Liver (tissue), 9 donors: ENCODE results near the gene TOMM5. TPM values are rescaled to one million over a fixed set of nuclear protein-coding genes. Genes with fewer than 3 reads are reported as not detected.

Experiments
- DNase-seq: peaks from one replicate; pipeline ENCODE4 v3.0.0-alpha.2; 2017; ENCODE audit warnings: low spot score
- H3K27ac ChIP-seq, 2 donors: one replicate each; pipeline ENCODE4 v1.7.0; 2013; ENCODE audit warnings: inconsistent platforms in 2 of 2, low read length in 2 of 2, control low read depth in 1 of 2, low read depth in 1 of 2, mild to moderate bottlenecking in 1 of 2
- H3K27me3 ChIP-seq, 4 donors: one replicate each; pipeline versions ENCODE4 v1.6.1 to v1.7.0; 2013; ENCODE audit warnings: low read length in 3 of 4, inconsistent platforms in 1 of 4, mild to moderate bottlenecking in 1 of 4, moderate library complexity in 1 of 4; ENCODE audit not compliant: control insufficient read depth in 4 of 4, insufficient read depth in 4 of 4
- H3K36me3 ChIP-seq, 4 donors: one replicate each; pipeline versions ENCODE4 v1.6.1 to v1.7.0; 2013; ENCODE audit warnings: low read length in 3 of 4, mild to moderate bottlenecking in 3 of 4, low read depth in 1 of 4, moderate library complexity in 1 of 4; ENCODE audit not compliant: control insufficient read depth in 4 of 4, insufficient read depth in 3 of 4
- H3K4me1 ChIP-seq, 4 donors: one replicate each; pipeline versions ENCODE4 v1.6.1 to v1.7.0; 2013; ENCODE audit warnings: low read length in 3 of 4, mild to moderate bottlenecking in 3 of 4, moderate library complexity in 1 of 4; ENCODE audit not compliant: control insufficient read depth in 4 of 4, insufficient read depth in 4 of 4
- H3K4me3 ChIP-seq, 3 donors: one replicate each; pipeline versions ENCODE4 v1.6.1 to v1.7.0; 2013; ENCODE audit warnings: low read length in 3 of 3, control low read depth in 1 of 3, low read depth in 1 of 3, mild to moderate bottlenecking in 1 of 3
- H3K9ac ChIP-seq, 2 donors: one replicate each; pipeline ENCODE4 v1.7.0; 2013; ENCODE audit warnings: low read length in 2 of 2, mild to moderate bottlenecking in 2 of 2, moderate library complexity in 2 of 2, control low read depth in 1 of 2, low read depth in 1 of 2
- H3K9me3 ChIP-seq, 4 donors: one replicate each; pipeline versions ENCODE4 v1.6.1 to v1.7.0; 2013; ENCODE audit warnings: low read length in 3 of 4; ENCODE audit not compliant: control insufficient read depth in 4 of 4
- ATF3 ChIP-seq: IDR thresholded peaks from 2 replicates; pipeline ENCODE4 v1.6.1; 2016; ENCODE audit warnings: antibody characterized with exemption
- CTCF ChIP-seq: fragments of 150-350 bp; IDR thresholded peaks from 2 replicates; pipeline ENCODE4 v1.5.1; 2017; ENCODE audit warnings: improper control_type of control experiment, low read depth, low read length; ENCODE audit not compliant: missing input control
- EGR1 ChIP-seq, 2 donors: IDR thresholded peaks; 2 replicates each; pipeline ENCODE4 v1.6.1; 2016 to 2018; ENCODE audit warnings: antibody characterized with exemption in 2 of 2, low read depth in 2 of 2
- FOXA1 ChIP-seq: IDR thresholded peaks from 2 replicates; pipeline ENCODE4 v1.6.1; 2016; ENCODE audit warnings: antibody characterized with exemption
- FOXA2 ChIP-seq: IDR thresholded peaks from 2 replicates; pipeline ENCODE4 v1.6.1; 2016; ENCODE audit warnings: antibody characterized with exemption
- GABPA ChIP-seq, 2 donors: IDR thresholded peaks in 1 of 2; conservative IDR thresholded peaks in 1 of 2; 2 replicates each; pipeline ENCODE4 v1.6.1; 2016; ENCODE audit warnings: antibody characterized with exemption in 2 of 2, mild to moderate bottlenecking in 1 of 2, moderate library complexity in 1 of 2
- HNF4A ChIP-seq, 2 donors: conservative IDR thresholded peaks; 2 replicates each; pipeline ENCODE4 v1.6.1; 2016; ENCODE audit warnings: antibody characterized with exemption in 2 of 2, mild to moderate bottlenecking in 2 of 2
- HNF4G ChIP-seq: IDR thresholded peaks from 2 replicates; pipeline ENCODE4 v1.6.1; 2016; ENCODE audit warnings: antibody characterized with exemption
- NR2F2 ChIP-seq: IDR thresholded peaks from 2 replicates; pipeline ENCODE4 v1.6.1; 2016; ENCODE audit warnings: antibody characterized with exemption
- RAD21 ChIP-seq, 2 donors: IDR thresholded peaks; 2 replicates each; pipeline ENCODE4 v1.6.1; 2016; ENCODE audit warnings: antibody characterized with exemption in 2 of 2, mild to moderate bottlenecking in 2 of 2
- REST ChIP-seq: IDR thresholded peaks from 2 replicates; pipeline ENCODE4 v1.6.1; 2016; ENCODE audit warnings: antibody characterized with exemption, mild to moderate bottlenecking
- TAF1 ChIP-seq: conservative IDR thresholded peaks from 2 replicates; pipeline ENCODE4 v1.6.1; 2016; ENCODE audit warnings: antibody characterized with exemption, mild to moderate bottlenecking
- ZBTB33 ChIP-seq: IDR thresholded peaks from 2 replicates; pipeline ENCODE4 v1.6.1; 2016; ENCODE audit warnings: antibody characterized with exemption
- WGBS: extraction: QIAGEN DNeasy Blood & Tissue Kit; methylation state at CpG from one replicate; pipeline ENCODE4 v1.1.7; 2013; 5-methylcytosine and 5-hydroxymethylcytosine counted together
- polyA plus RNA-seq, 2 donors: library from polyadenylated mRNA; stranded (reverse) in 1 of 2; unstranded in 1 of 2; fragments of 200-250 nt in 1 of 2; fragments of >200 nt in 1 of 2; fragmentation: Nextera tagmentation in 1 of 2; extraction: Ambion mirVana in 1 of 2; gene quantifications; one replicate each; pipeline versions ENCODE4 v1.2.1 to v1.2.3, GENCODE V29; 2013 to 2015
- total RNA-seq, 2 donors: library from RNA; depleted of rRNA; stranded (reverse); fragments of >200 nt; gene quantifications; one replicate each; pipeline ENCODE4 v1.2.3, GENCODE V29; 2014
- donor health status: healthy.
- donor health status: healthy.
- donor health status: healthy.
- donor health status: healthy.
- donor health status: healthy.

TOMM5 gene
- total and polyA plus RNA-seq, 4 donors, result 43.0 to 107 (median 71.9) TPM

- no peak overlapping the region for H3K27ac ChIP-seq
- no peak for DNase-seq
These were observed 30.7 kb downstream of the TOMM5 start for GRCh38 chr9:37561682-37562081.

GRCh38 chr9:37559855-37560592 lies 32.4 kb downstream of the TOMM5 start:
- Histone ChIP-seq H3K27ac (no peak overlapping the region), H3K4me3 (no peak overlapping the region), H3K27me3 (no peaks in the 10 kb centered on the region), H3K36me3 (no peaks in the 10 kb centered on the region), H3K4me1 (no peaks in the 10 kb centered on the region), H3K9ac (no peak overlapping the region), H3K9me3 (peaks cover 0 to 4% (median 0%) of the 10 kb centered on the region in 4 donors)
- no peak for TF ChIP-seq CTCF
- TF ChIP-seq FOXA1, result no peak
- no peak for TF ChIP-seq REST
- 98% methylated on average over 5 of the region's 5 CpGs for WGBS
- DNase-seq, result no peak

More at GRCh38 chr9:37561682-37562081, 30.7 kb downstream of the TOMM5 start:
- Histone ChIP-seq H3K27me3 (no peaks in the 10 kb centered on the region), H3K4me3 (no peak overlapping the region), H3K4me1 (no peaks in the 10 kb centered on the region), H3K9me3 (peaks cover 0 to 4% (median 0%) of the 10 kb centered on the region in 4 donors), H3K9ac (no peak overlapping the region), H3K36me3 (no peaks in the 10 kb centered on the region)
- TF ChIP-seq FOXA1, result no peak
- no peak for TF ChIP-seq GABPA (IDR thresholded peaks at IDR 0.05 in 1 of 2, conservative IDR thresholded peaks at IDR 0.05 in 1 of 2)
- no peak for TF ChIP-seq TAF1
- no peak for TF ChIP-seq REST
- TF ChIP-seq EGR1 (IDR thresholded peaks at IDR 0.05; ENCODE audit: low read depth in 2 of 2), result no peak
- TF ChIP-seq HNF4A (conservative IDR thresholded peaks at IDR 0.05), result no peak
- no peak for TF ChIP-seq RAD21 (IDR thresholded peaks at IDR 0.05)
- no peak for TF ChIP-seq HNF4G
- no peak for TF ChIP-seq ATF3
- TF ChIP-seq ZBTB33, result no peak
- no peak for TF ChIP-seq FOXA2
- TF ChIP-seq NR2F2, result no peak
- WGBS, result 85% methylated on average over 2 of the region's 2 CpGs
